Gastroesophageal sphincter (tissue), 4 donors: ENCODE measurements around the gene PPP1R7. TPM values are rescaled to one million over a fixed set of nuclear protein-coding genes. Genes with fewer than 3 reads are reported as not detected.

Source experiments
- ATAC-seq: fragments of 150-250 bp; one replicate; pipeline ENCODE4 v1.9.1; 2016; ENCODE audit warnings: mild to moderate bottlenecking, moderate library complexity
- H3K27ac ChIP-seq, 4 donors: fragments of 200-600 bp; sonication (generic) in 3 of 4; 1 replicate in 3 of 4; 2 replicates in 1 of 4; pipeline ENCODE4 v1.5.1; 2016 to 2019
- H3K27me3 ChIP-seq: fragments of 200-600 bp; sonication (generic); one replicate; pipeline ENCODE4 v1.5.1; 2019
- H3K36me3 ChIP-seq, 2 donors: fragments of 200-600 bp; sonication (generic); one replicate each; pipeline ENCODE4 v1.5.1; 2019; ENCODE audit warnings: control low read depth in 1 of 2
- H3K4me1 ChIP-seq, 3 donors: fragments of 200-600 bp; sonication (generic); 1 replicate in 2 of 3; 2 replicates in 1 of 3; pipeline ENCODE4 v1.5.1; 2016 to 2019; ENCODE audit warnings: control low read depth in 2 of 3
- H3K4me3 ChIP-seq, 2 donors: fragments of 200-600 bp; sonication (generic); one replicate each; pipeline ENCODE4 v1.5.1; 2019; ENCODE audit warnings: mild to moderate bottlenecking in 1 of 2, moderate library complexity in 1 of 2
- H3K9me3 ChIP-seq, 3 donors: fragments of 200-600 bp; sonication (generic); one replicate each; pipeline ENCODE4 v1.5.1; 2017 to 2019; ENCODE audit warnings: control low read depth in 2 of 3
- EP300 ChIP-seq: sonication (generic); formaldehyde crosslinking; IDR thresholded peaks from one replicate; pipeline ENCODE4 v1.6.1; 2017; ENCODE audit warnings: antibody characterized with exemption, mild to moderate bottlenecking
- POLR2A ChIP-seq, 2 donors: fragments of 450-650 bp; IDR thresholded peaks; one replicate each; pipeline ENCODE4 v1.6.1; 2017; ENCODE audit warnings: antibody characterized with exemption in 2 of 2, mild to moderate bottlenecking in 2 of 2, moderate library complexity in 1 of 2
- POLR2AphosphoS5 ChIP-seq: sonication (generic); formaldehyde crosslinking; IDR thresholded peaks from one replicate; pipeline ENCODE4 v1.6.1; 2017; ENCODE audit warnings: antibody characterized with exemption
- WGBS, 2 donors: methylation state at CpG; one replicate each; pipeline ENCODE4 v1.1.5; 2018; ENCODE audit warnings: low coverage in 1 of 2; 5-methylcytosine and 5-hydroxymethylcytosine counted together
- total RNA-seq, 4 donors: library from RNA; depleted of rRNA; stranded (reverse); fragments of >200 nt; gene quantifications; one replicate each; pipeline ENCODE4 v1.1.0, GENCODE V29; 2016
- TF ChIP-seq, protein P1 (sequence below), 4 experiments: fragments of 200-600 bp in 2 of 4; fragments of 450-650 bp in 2 of 4; sonication (generic) in 1 of 4; IDR thresholded peaks; one replicate each; pipeline ENCODE4 v1.5.1; 2017 to 2019; ENCODE audit warnings: antibody characterized with exemption in 4 of 4, mild to moderate bottlenecking in 2 of 4, moderate library complexity in 2 of 4

Gene PPP1R7
- total RNA-seq, 4 donors from 2014 or later: 62.3 to 90.7 (median 73.3) TPM

- WGBS, 2 donors: 80% methylated on average over 6 of the region's 9 CpGs; no CpG with 5 or more reads in 1 of the 2 donors
- ATAC-seq: no peak
Measured at GRCh38 chr2:241142593-241142992, 7.7 kb upstream of the PPP1R7 start.

DNA sequence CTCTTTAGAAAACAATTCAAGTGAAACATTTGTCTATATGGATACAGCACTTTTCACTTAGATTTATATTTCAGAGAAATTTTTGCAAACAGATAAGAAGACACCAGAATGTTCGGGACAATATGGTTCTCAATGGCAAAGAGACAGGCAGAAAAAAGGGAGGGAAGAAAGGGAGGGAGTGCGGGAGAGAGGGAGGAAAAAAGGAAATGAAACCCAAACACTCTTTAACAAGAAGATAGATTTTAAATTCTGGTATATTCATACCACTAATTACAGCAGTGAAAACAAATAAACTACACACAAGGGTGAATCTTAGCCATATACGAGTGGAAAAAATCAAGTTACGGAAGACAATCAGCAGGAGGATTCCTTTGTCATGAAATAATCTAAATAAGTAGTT is 4.0 kb upstream of the PPP1R7 start:
- Histone ChIP-seq H3K36me3 (peaks cover 0 to 7% of the 10 kb centered on the region in 2 donors), H3K4me3 (no peak overlapping the region), H3K4me1 (peaks cover 0 to 22% (median 3%) of the 10 kb centered on the region in 3 donors), H3K27ac (no peak overlapping the region), H3K27me3 (no peaks in the 10 kb centered on the region), H3K9me3 (no peaks in the 10 kb centered on the region)
- no peak for TF ChIP-seq EP300
- TF ChIP-seq, protein P1, sequence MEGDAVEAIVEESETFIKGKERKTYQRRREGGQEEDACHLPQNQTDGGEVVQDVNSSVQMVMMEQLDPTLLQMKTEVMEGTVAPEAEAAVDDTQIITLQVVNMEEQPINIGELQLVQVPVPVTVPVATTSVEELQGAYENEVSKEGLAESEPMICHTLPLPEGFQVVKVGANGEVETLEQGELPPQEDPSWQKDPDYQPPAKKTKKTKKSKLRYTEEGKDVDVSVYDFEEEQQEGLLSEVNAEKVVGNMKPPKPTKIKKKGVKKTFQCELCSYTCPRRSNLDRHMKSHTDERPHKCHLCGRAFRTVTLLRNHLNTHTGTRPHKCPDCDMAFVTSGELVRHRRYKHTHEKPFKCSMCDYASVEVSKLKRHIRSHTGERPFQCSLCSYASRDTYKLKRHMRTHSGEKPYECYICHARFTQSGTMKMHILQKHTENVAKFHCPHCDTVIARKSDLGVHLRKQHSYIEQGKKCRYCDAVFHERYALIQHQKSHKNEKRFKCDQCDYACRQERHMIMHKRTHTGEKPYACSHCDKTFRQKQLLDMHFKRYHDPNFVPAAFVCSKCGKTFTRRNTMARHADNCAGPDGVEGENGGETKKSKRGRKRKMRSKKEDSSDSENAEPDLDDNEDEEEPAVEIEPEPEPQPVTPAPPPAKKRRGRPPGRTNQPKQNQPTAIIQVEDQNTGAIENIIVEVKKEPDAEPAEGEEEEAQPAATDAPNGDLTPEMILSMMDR (IDR thresholded peaks at IDR 0.05): no peak
- TF ChIP-seq POLR2AphosphoS5: no peak
- TF ChIP-seq POLR2A (IDR thresholded peaks at IDR 0.05): no peak
- WGBS, 2 donors: 82 to 85% methylated on average over 4 of the region's 4 CpGs
- no peak for ATAC-seq

More at GRCh38 chr2:241142593-241142992, 7.7 kb upstream of the PPP1R7 start:
- H3K36me3 ChIP-seq: peaks cover 0 to 29% of the 10 kb centered on the region in 2 donors
- H3K27me3 ChIP-seq: no peaks in the 10 kb centered on the region
- H3K4me1 ChIP-seq: no peaks in the 10 kb centered on the region
- no peak for TF ChIP-seq POLR2AphosphoS5
- TF ChIP-seq, protein P1 (IDR thresholded peaks at IDR 0.05): no peak
- TF ChIP-seq EP300: no peak
- TF ChIP-seq POLR2A (IDR thresholded peaks at IDR 0.05): no peak
- no peak overlapping the region for H3K4me3 ChIP-seq
- no peak overlapping the region for H3K27ac ChIP-seq
- no peaks in the 10 kb centered on the region for H3K9me3 ChIP-seq

- Histone ChIP-seq H3K9me3 (no peaks in the 10 kb centered on the region), H3K27me3 (no peaks in the 10 kb centered on the region), H3K4me3 (no peak overlapping the region), H3K36me3 (peaks cover 0 to 3% of the 10 kb centered on the region in 2 donors), H3K4me1 (peaks cover 0 to 32% (median 3%) of the 10 kb centered on the region in 3 donors), H3K27ac (no peak overlapping the region)
- 90 to 100% methylated on average over 2 to 3 of the region's 3 CpGs for WGBS, 2 donors
- no peak for ATAC-seq
- no peak for TF ChIP-seq POLR2AphosphoS5
- TF ChIP-seq, protein P1 (IDR thresholded peaks at IDR 0.05): no peak
- no peak for TF ChIP-seq POLR2A (IDR thresholded peaks at IDR 0.05)
- no peak for TF ChIP-seq EP300
Measured at GRCh38 chr2:241147336-241147735, 2.9 kb upstream of the PPP1R7 start.

DNA sequence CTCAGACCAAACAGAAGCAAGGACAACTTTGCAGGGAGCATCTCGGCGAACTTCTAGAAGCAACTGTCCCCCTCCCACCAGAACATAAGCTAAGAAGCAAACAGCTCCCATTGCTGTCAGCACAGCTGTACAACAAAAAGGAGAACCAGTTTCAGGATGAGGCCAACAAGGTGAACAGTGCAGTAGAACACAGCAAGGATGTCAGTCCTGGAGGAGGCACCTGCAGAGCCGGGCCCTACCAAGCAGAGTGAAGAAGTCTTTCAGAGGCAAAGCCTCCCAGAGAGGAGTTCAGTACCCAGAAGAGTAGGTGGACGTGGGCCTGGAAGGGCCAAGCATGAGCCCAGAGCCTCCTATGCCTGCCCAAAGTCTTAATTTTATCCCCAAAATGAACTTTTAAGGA is 2.0 kb upstream of the PPP1R7 start:
- H3K9me3 ChIP-seq: no peaks in the 10 kb centered on the region
- TF ChIP-seq POLR2AphosphoS5 (no peak), POLR2A (IDR thresholded peaks at IDR 0.05) (no peak), EP300 (no peak)
- TF ChIP-seq, protein P1 (IDR thresholded peaks at IDR 0.05): no peak
- H3K27me3 ChIP-seq: no peaks in the 10 kb centered on the region
- ATAC-seq: no peak
- WGBS, 2 donors: 87 to 100% methylated on average over 1 to 4 of the region's 4 CpGs
- peak overlapping the region in 1 of 2 donors; percentile 86 for H3K4me3 ChIP-seq
- no peak overlapping the region for H3K27ac ChIP-seq
- peaks cover 0 to 3% of the 10 kb centered on the region in 2 donors for H3K36me3 ChIP-seq
- H3K4me1 ChIP-seq: peaks cover 0 to 32% (median 3%) of the 10 kb centered on the region in 3 donors

DNA sequence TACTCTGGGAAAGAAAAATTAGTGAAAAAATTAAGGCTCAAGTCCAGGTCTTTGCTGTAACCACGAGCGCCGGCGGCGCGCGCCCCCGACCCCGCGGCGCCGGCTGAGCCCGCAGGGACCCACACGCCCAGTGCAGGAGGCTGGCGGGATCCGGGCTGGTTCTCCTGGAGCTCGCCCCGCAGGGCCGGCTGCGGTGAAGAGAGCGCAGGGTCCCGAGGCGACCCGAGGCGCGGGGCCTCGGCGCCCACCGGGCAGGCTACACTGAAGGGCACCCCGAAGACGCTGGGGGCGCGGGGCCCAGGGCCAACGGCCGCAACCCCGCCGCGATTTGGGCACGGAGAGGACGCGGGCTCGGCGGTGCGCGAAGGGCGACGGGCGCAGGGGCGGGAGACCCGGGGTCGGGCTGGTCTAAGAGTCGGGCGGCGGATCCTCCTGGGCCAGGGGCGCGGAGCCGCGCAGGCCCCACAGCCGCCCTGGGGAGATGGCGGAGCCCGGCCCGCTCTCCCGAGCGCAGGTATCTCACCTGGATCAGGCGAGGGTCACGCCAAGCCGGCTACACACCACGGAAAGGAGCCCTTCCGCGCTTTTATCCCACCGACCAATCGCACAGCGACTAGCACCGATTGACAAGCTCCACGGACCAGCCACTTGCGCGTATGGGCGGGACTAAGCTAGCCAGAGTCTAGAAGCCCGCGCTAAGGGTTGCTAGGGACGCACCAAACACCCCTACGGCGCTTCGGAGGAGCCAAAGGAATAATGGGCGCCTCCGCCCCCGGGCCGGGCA is 1.2 kb upstream of the PPP1R7 start, which contains the start of gene PASK:
TSS of gene PASK (minus strand) at position 582 of the 784 bp plus-strand sequence. CDS start 6,440 bp downstream, outside the sequence.
- Histone ChIP-seq H3K9me3 (no peaks in the 10 kb centered on the region), H3K27me3 (no peaks in the 10 kb centered on the region), H3K4me1 (peaks cover 0 to 32% (median 3%) of the 10 kb centered on the region in 3 donors), H3K27ac (peak within 1 kb of the TSS in 3 of 4 donors; percentile 81 to 88 (median 85)), H3K4me3 (peak within 1 kb of the TSS; percentile 82 to 86), H3K36me3 (peaks cover 0 to 10% of the 10 kb centered on the region in 2 donors)
- peak; percentile 91 for ATAC-seq
- WGBS, 2 donors: 0% methylated on average over 2 to 4 of the region's 88 CpGs
- TF ChIP-seq EP300 (no peak), POLR2AphosphoS5 (peak; percentile 32)
- TF ChIP-seq, protein P1 (IDR thresholded peaks at IDR 0.05): peak in 1 of 4 experiments; percentile 7
